Articular chondrocyte of knee joint (primary cell): ENCODE results near the gene SIAH2. TPM values are rescaled to one million over a fixed set of nuclear protein-coding genes. Genes with fewer than 3 reads are reported as not detected.

ENCODE experiments used
- total RNA-seq: library from RNA; depleted of rRNA; stranded (reverse); fragments of >200 nt; gene quantifications from 2 replicates; pipeline ENCODE4 v1.2.3, GENCODE V29; 2012

Gene SIAH2
- 21.1 and 22.6 TPM in 2 replicates for total RNA-seq

GRCh38 chr3:150763122-150763840 is at the start of gene SIAH2:
Gene SIAH2 (minus strand): TSS chr3:150763169. CDS start chr3:150762849, 320 bp downstream.

GRCh38 chr3:150703756-150704344 is 59.1 kb downstream of the SIAH2 start, which contains the start of gene ERICH6:
Gene ERICH6 (minus strand): TSS chr3:150703920. CDS start chr3:150703898, 22 bp downstream.

Other genes with a start within 250 kb of the SIAH2 start
- 105 and 128 TPM in 2 replicates for gene SERP1, start 216.7 kb downstream of the SIAH2 start, total RNA-seq
- 205 and 239 TPM in 2 replicates for gene EIF2A, start 216.4 kb downstream of the SIAH2 start, total RNA-seq
- 116 and 172 TPM in 2 replicates for gene SELENOT, start 159.8 kb downstream of the SIAH2 start, total RNA-seq
- 0.39 TPM in 1 of 2 replicates, not detected in the other for gene ERICH6, start 59.2 kb downstream of the SIAH2 start, total RNA-seq
- gene MINDY4B, start 142.3 kb upstream of the SIAH2 start, total RNA-seq, result not detected in 2 replicates
- not detected in 2 replicates for gene CLRN1, start 209.6 kb upstream of the SIAH2 start, total RNA-seq